Measurements from ENCODE around the gene GTF2IRD1. TPM values are rescaled to one million over a fixed set of nuclear protein-coding genes. Genes with fewer than 3 reads are reported as not detected.

The GTF2IRD1 gene
- polyA plus RNA-seq, 1 of the 3 experiments (the other 2 are of a cell fraction), result 26.4 TPM

DNA sequence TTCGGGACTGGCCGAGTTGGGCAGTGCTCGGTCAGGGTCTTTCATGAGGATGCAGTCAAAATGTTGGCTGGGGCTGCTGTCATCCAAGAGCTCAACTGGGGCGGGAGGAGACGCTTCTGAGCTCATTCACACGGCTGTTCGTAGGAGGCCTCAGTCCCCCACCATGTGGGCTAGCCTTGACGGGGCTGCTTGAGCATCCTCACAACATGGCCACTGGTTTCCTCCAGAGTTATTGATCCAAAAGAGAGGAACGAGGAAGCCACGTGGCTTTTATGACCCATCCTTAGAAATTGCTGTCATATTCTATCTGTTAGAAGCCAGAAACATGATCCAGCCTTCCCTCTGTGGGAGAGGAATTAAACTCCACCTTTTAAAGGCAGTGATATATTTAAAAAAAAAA lies 68.1 kb downstream of the GTF2IRD1 start:
- Histone ChIP-seq H3K36me3 (replicated peaks in 1 of 2; ENCODE audit: control insufficient read depth in 1 of 2, insufficient read depth in 2 of 2, low read length in 1 of 2) (peaks cover 18 to 32% of the 10 kb centered on the region in 2 experiments), H3K4me3 (ENCODE audit: low read depth in 2 of 2, low read length in 1 of 2) (no peak overlapping the region), H2AFZ (ENCODE audit: low read depth) (no peak overlapping the region), H3K27ac (ENCODE audit: low read depth in 2 of 2, low read length in 1 of 2) (no peak overlapping the region), H3K9ac (no peak overlapping the region), H3K9me2 (no peaks in the 10 kb centered on the region), H3K4me1 (ENCODE audit: control insufficient read depth in 1 of 2, insufficient read depth in 2 of 2, low read depth in 1 of 2, low read length in 1 of 2) (no peaks in the 10 kb centered on the region; a peak in 1 of 4 replicates), H3F3A (replicated peaks; ENCODE audit: insufficient read depth) (no peaks in the 10 kb centered on the region), H3K9me3 (no peaks in the 10 kb centered on the region), H4K20me1 (ENCODE audit: insufficient read depth) (no peaks in the 10 kb centered on the region), H3K79me2 (ENCODE audit: insufficient read depth) (no peaks in the 10 kb centered on the region), H3K4me2 (no peak overlapping the region), H3K27me3 (ENCODE audit: insufficient read depth) (no peaks in the 10 kb centered on the region)
- 93% methylated on average over 10 of the region's 10 CpGs for WGBS (ENCODE audit: low lambda C conversion rate)
- DNase-seq, result no peak
- TF ChIP-seq SIN3A (IDR thresholded peaks at IDR 0.05; ENCODE audit: borderline replicate concordance, low read depth, low read length) (no peak), YY1 (IDR thresholded peaks at IDR 0.05; ENCODE audit: low read depth) (no peak), RFX5 (IDR thresholded peaks at IDR 0.05; ENCODE audit: low read length) (no peak), SMC3 (IDR thresholded peaks at IDR 0.05; ENCODE audit: low read depth, low read length) (no peak), NFIC (IDR thresholded peaks at IDR 0.05; ENCODE audit: borderline replicate concordance) (no peak), ELF1 (IDR thresholded peaks at IDR 0.05) (no peak), CHD2 (IDR thresholded peaks at IDR 0.05; ENCODE audit: low read length, partially characterized antibody) (no peak), EP300 (IDR thresholded peaks at IDR 0.05; ENCODE audit: borderline replicate concordance in 1 of 2, low read depth in 1 of 2, low read length in 1 of 2) (no peak), FOXJ3 (CRISPR knock-in tag; IDR thresholded peaks at IDR 0.05) (no peak), GABPA (IDR thresholded peaks at IDR 0.05; ENCODE audit: low read depth) (no peak), GATA2 (CRISPR knock-in tag; IDR thresholded peaks at IDR 0.05) (no peak), MXI1 (IDR thresholded peaks at IDR 0.05; ENCODE audit: low read depth, low read length) (no peak), TCF12 (IDR thresholded peaks at IDR 0.05) (no peak), RAD21 (IDR thresholded peaks at IDR 0.05; ENCODE audit: low read length) (no peak)
- TF ChIP-seq, protein P1, sequence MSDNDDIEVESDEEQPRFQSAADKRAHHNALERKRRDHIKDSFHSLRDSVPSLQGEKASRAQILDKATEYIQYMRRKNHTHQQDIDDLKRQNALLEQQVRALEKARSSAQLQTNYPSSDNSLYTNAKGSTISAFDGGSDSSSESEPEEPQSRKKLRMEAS (IDR thresholded peaks at IDR 0.05; ENCODE audit: low read depth), result no peak
- TF ChIP-seq, protein P2, sequence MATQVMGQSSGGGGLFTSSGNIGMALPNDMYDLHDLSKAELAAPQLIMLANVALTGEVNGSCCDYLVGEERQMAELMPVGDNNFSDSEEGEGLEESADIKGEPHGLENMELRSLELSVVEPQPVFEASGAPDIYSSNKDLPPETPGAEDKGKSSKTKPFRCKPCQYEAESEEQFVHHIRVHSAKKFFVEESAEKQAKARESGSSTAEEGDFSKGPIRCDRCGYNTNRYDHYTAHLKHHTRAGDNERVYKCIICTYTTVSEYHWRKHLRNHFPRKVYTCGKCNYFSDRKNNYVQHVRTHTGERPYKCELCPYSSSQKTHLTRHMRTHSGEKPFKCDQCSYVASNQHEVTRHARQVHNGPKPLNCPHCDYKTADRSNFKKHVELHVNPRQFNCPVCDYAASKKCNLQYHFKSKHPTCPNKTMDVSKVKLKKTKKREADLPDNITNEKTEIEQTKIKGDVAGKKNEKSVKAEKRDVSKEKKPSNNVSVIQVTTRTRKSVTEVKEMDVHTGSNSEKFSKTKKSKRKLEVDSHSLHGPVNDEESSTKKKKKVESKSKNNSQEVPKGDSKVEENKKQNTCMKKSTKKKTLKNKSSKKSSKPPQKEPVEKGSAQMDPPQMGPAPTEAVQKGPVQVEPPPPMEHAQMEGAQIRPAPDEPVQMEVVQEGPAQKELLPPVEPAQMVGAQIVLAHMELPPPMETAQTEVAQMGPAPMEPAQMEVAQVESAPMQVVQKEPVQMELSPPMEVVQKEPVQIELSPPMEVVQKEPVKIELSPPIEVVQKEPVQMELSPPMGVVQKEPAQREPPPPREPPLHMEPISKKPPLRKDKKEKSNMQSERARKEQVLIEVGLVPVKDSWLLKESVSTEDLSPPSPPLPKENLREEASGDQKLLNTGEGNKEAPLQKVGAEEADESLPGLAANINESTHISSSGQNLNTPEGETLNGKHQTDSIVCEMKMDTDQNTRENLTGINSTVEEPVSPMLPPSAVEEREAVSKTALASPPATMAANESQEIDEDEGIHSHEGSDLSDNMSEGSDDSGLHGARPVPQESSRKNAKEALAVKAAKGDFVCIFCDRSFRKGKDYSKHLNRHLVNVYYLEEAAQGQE (IDR thresholded peaks at IDR 0.05; ENCODE audit: low read depth, low read length), result no peak
- TF ChIP-seq, protein P3, sequence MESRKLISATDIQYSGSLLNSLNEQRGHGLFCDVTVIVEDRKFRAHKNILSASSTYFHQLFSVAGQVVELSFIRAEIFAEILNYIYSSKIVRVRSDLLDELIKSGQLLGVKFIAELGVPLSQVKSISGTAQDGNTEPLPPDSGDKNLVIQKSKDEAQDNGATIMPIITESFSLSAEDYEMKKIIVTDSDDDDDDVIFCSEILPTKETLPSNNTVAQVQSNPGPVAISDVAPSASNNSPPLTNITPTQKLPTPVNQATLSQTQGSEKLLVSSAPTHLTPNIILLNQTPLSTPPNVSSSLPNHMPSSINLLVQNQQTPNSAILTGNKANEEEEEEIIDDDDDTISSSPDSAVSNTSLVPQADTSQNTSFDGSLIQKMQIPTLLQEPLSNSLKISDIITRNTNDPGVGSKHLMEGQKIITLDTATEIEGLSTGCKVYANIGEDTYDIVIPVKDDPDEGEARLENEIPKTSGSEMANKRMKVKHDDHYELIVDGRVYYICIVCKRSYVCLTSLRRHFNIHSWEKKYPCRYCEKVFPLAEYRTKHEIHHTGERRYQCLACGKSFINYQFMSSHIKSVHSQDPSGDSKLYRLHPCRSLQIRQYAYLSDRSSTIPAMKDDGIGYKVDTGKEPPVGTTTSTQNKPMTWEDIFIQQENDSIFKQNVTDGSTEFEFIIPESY (IDR thresholded peaks at IDR 0.05; ENCODE audit: borderline replicate concordance, low read depth), result no peak
- TF ChIP-seq, protein P4, sequence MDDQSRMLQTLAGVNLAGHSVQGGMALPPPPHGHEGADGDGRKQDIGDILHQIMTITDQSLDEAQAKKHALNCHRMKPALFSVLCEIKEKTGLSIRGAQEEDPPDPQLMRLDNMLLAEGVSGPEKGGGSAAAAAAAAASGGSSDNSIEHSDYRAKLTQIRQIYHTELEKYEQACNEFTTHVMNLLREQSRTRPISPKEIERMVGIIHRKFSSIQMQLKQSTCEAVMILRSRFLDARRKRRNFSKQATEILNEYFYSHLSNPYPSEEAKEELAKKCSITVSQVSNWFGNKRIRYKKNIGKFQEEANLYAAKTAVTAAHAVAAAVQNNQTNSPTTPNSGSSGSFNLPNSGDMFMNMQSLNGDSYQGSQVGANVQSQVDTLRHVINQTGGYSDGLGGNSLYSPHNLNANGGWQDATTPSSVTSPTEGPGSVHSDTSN (IDR thresholded peaks at IDR 0.05), result no peak
- TF ChIP-seq, protein P5, sequence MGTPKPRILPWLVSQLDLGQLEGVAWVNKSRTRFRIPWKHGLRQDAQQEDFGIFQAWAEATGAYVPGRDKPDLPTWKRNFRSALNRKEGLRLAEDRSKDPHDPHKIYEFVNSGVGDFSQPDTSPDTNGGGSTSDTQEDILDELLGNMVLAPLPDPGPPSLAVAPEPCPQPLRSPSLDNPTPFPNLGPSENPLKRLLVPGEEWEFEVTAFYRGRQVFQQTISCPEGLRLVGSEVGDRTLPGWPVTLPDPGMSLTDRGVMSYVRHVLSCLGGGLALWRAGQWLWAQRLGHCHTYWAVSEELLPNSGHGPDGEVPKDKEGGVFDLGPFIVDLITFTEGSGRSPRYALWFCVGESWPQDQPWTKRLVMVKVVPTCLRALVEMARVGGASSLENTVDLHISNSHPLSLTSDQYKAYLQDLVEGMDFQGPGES (IDR thresholded peaks at IDR 0.05; ENCODE audit: low read depth, low read length), result no peak
- ChIA-PET POLR2A (no interaction called here), CTCF (interaction anchor here (1.0 kb wide), 1 partner anchor 16 kb away, joined by 4 read pairs; no protein-coding TSS in a partner anchor)
